ENCODE measurements around the gene RNF41. TPM values are rescaled to one million over a fixed set of nuclear protein-coding genes. Genes with fewer than 3 reads are reported as not detected.
A peak's percentile ranks its signal among the peaks of the same experiment; 100 is the strongest.

Gene RNF41
- total and polyA plus RNA-seq, 7 experiments from 2014 or later: 29.4 to 45.8 (median 43.1) TPM

DNA sequence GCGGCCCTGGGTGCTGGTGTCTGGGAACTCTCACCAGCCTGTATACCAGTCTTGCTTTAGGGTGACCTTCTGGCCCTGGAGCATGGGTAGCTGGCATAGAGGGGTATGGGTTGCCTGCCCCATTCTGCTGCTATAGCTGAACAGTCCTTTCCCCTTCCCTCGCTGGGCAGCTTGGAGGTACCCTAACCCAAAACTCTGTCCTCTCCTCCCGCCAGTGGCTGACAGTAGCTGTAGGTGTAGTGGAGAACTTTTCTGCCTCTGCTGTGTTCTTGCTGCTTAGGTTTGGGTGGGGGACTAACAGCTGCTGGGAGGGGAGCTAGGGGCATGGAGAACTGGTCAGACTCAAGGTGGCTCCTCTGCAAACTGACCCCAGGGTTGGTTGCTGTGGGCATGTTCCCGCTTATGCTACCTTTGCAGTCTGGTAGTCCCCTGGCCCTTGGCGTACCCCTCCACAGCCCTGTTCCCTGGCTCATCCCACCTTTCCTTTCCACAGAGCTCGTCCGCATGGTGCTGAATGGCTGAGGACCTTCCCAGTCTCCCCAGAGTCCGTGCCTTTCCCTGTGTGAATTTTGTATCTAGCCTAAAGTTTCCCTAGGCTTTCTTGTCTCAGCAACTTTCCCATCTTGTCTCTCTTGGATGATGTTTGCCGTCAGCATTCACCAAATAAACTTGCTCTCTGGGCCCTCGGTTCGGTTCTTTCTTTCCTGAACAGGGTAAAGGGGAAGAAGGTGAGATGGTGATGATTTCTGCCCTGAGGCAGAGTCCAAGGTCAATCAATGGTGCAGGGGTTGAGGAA, 60.6 kb downstream of the RNF41 start:
- peaks cover 12 to 67% (median 20%) of the 10 kb centered on the region in 3 experiments for H3K36me3 ChIP-seq (ENCODE audit: control insufficient read depth in 2 of 3, insufficient read depth in 3 of 3, low read length in 3 of 3)
- no peaks in the 10 kb centered on the region for H3K9me3 ChIP-seq (ENCODE audit: control insufficient read depth in 2 of 3, low read length in 3 of 3)
- peak overlapping the region; percentile 88 to 99 (median 97) for H3K27ac Mint-ChIP-seq
- intact Hi-C loops (cut with micrococcal nuclease): loop anchor here (1.0 kb wide), 1 partner anchor 9 kb away; the partner anchor contains the start of gene MYL6B (in 2 of the 2)
- peaks cover 31 to 57% (median 49%) of the 10 kb centered on the region in 7 donors for H3K4me1 Mint-ChIP-seq
- peak overlapping the region; percentile 89 for H3K4me3 ChIP-seq (ENCODE audit: low read length)
- ATAC-seq (no peak), DNase-seq (no peak)
- H3K4me1 ChIP-seq (ENCODE audit: control insufficient read depth in 2 of 2, insufficient read depth in 2 of 2, low read length in 2 of 2): peaks cover 24 to 26% of the 10 kb centered on the region in 2 donors
- no peaks in the 10 kb centered on the region for H3K27me3 Mint-ChIP-seq
- POLR2A ChIA-PET: interaction anchor here (0.6 to 12.7 kb wide), 15 partner anchors 9 to 468 kb away, joined by 3 to 161 read pairs (median 5); partner anchors contain the start of genes ESYT1, MYL6B, RNF41 and RPL41
- CTCF ChIA-PET: interaction anchor here (0.7 to 3.8 kb wide), 6 partner anchors 9 to 81 kb away, joined by 3 to 15 read pairs (median 4); partner anchors contain the start of genes ESYT1, MYL6B, RNF41 and SMARCC2
- H3K4me3 Mint-ChIP-seq: peak overlapping the region; percentile 63 to 99 (median 96)
- H3K9me3 Mint-ChIP-seq: no peaks in the 10 kb centered on the region
- peaks cover 0 to 48% (median 15%) of the 10 kb centered on the region in 5 donors for H3K36me3 Mint-ChIP-seq
- no peaks in the 10 kb centered on the region for H3K27me3 ChIP-seq (ENCODE audit: control insufficient read depth in 2 of 2, insufficient read depth in 2 of 2, low read length in 2 of 2)
- H3K27ac ChIP-seq (ENCODE audit: low read depth, low read length): peak overlapping the region; percentile 98

DNA sequence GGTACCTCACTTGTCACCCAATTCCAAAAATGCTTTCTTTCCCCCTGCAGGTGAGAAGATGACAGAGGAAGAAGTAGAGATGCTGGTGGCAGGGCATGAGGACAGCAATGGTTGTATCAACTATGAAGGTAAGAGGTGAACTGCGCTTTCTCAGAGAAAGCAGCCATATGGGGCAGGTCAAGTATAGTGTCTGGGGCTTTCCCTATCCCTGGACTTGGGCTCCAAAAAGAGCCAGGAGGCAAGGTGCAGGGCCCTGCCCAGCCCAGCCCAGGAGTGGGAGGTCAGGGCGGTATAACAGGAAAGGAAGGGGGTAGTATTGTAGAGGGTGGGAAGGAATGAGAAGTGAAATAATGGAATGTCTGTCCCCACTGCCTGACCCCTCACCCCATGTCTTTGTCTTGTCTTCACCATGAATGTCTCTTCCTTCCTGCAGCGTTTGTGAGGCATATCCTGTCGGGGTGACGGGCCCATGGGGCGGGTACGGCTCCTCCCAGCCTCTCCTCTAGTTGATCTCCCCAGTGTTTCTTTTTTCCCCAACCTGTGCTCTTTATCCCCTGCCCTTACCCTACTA, 61.4 kb downstream of the RNF41 start:
- ChIA-PET CTCF (interaction anchor here (0.8 to 3.8 kb wide), 6 partner anchors 9 to 41 kb away, joined by 3 to 15 read pairs (median 9); partner anchors contain the start of genes ESYT1, MYL6B, SMARCC2 and ZC3H10), POLR2A (interaction anchor here (0.6 to 12.7 kb wide), 14 partner anchors 9 to 313 kb away, joined by 3 to 161 read pairs (median 4); partner anchors contain the start of genes DGKA, ESYT1, MYL6B and RAB5B)
- peak; percentile 60 for ATAC-seq
- H3K27me3 ChIP-seq (ENCODE audit: control insufficient read depth in 2 of 2, insufficient read depth in 2 of 2, low read length in 2 of 2): no peaks in the 10 kb centered on the region
- H3K36me3 ChIP-seq (ENCODE audit: control insufficient read depth in 2 of 3, insufficient read depth in 3 of 3, low read length in 3 of 3): peaks cover 7 to 59% (median 20%) of the 10 kb centered on the region in 3 experiments
- Mint-ChIP-seq H3K27ac (peak overlapping the region; percentile 88 to 99 (median 97)), H3K9me3 (no peaks in the 10 kb centered on the region), H3K4me1 (peaks cover 31 to 57% (median 51%) of the 10 kb centered on the region in 7 donors), H3K4me3 (peak overlapping the region; percentile 94 to 99 (median 96)), H3K27me3 (no peaks in the 10 kb centered on the region), H3K36me3 (peaks cover 0 to 50% (median 10%) of the 10 kb centered on the region in 5 donors)
- H3K4me1 ChIP-seq (ENCODE audit: control insufficient read depth in 2 of 2, insufficient read depth in 2 of 2, low read length in 2 of 2): peaks cover 24 to 26% of the 10 kb centered on the region in 2 donors
- peak overlapping the region; percentile 98 for H3K27ac ChIP-seq (ENCODE audit: low read depth, low read length)
- intact Hi-C loops (cut with micrococcal nuclease): loop anchor here (1.0 kb wide), 1 partner anchor 8 kb away; the partner anchor contains the start of gene MYL6B (in 2 of the 2)
- peak overlapping the region; percentile 89 for H3K4me3 ChIP-seq (ENCODE audit: low read length)
- DNase-seq: peak; percentile 31 to 74 (median 67)
- H3K9me3 ChIP-seq (ENCODE audit: control insufficient read depth in 2 of 3, low read length in 3 of 3): no peaks in the 10 kb centered on the region

GRCh38 chr12:56159482-56160192, 62.1 kb downstream of the RNF41 start:
- POLR2A ChIA-PET: interaction anchor here (0.6 to 12.7 kb wide), 19 partner anchors 8 to 1266 kb away, joined by 3 to 161 read pairs (median 4); partner anchors contain the start of genes CNPY2, DGKA, ESYT1 and RAB5B

DNA sequence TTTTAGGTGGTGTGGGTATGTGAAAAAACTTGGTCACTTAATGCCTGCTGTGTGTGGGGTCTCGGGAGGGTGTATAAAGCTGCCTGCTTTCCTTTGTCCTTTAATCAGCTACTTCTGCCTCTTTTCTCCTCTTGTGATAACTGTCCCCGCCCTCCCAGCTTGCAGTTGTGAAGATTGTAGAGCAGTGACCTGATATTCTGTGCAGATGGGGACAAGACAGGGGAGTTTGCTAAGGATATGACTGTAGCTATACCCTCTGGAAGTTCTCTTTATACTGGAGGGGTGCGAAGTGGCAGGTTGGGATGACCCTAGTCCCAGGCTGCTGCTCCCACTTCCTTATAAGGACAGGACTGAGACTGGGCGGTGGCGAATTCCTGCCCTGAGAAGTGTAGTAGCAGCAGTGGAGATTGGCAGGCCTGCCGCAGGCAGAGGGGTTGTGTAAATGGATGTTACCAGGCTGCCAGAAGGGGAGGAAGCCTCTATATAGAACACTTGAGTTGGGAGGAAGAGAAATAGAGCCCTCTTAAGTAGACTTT, 62.7 kb downstream of the RNF41 start:
- Histone ChIP-seq H3K27ac (ENCODE audit: low read depth, low read length) (peak overlapping the region; percentile 98), H3K36me3 (ENCODE audit: control insufficient read depth in 2 of 3, insufficient read depth in 3 of 3, low read length in 3 of 3) (peaks cover 4 to 46% (median 20%) of the 10 kb centered on the region in 3 experiments), H3K27me3 (ENCODE audit: control insufficient read depth in 2 of 2, insufficient read depth in 2 of 2, low read length in 2 of 2) (no peaks in the 10 kb centered on the region), H3K4me3 (ENCODE audit: low read length) (peak overlapping the region; percentile 89), H3K4me1 (ENCODE audit: control insufficient read depth in 2 of 2, insufficient read depth in 2 of 2, low read length in 2 of 2) (peaks cover 24 to 26% of the 10 kb centered on the region in 2 donors), H3K9me3 (ENCODE audit: control insufficient read depth in 2 of 3, low read length in 3 of 3) (no peaks in the 10 kb centered on the region)
- Mint-ChIP-seq H3K4me3 (peak overlapping the region; percentile 94 to 99 (median 96)), H3K27ac (peak overlapping the region; percentile 88 to 99 (median 97)), H3K4me1 (peaks cover 31 to 55% (median 52%) of the 10 kb centered on the region in 7 donors), H3K27me3 (no peaks in the 10 kb centered on the region), H3K9me3 (no peaks in the 10 kb centered on the region), H3K36me3 (peaks cover 0 to 47% (median 10%) of the 10 kb centered on the region in 5 donors)
- ATAC-seq (no peak), DNase-seq (peak in 3 of 9 donors; percentile 28 to 36 (median 32))
- intact Hi-C loops (cut with micrococcal nuclease): loop anchor here (1.0 to 5.0 kb wide), 8 partner anchors 30 to 202 kb away; partner anchors contain the start of genes SMARCC2 (in 2 of the 2), ZC3H10 (in 2 of the 2), NABP2 (in 1 of the 2) and RAB5B (in 1 of the 2)
- CTCF ChIA-PET: interaction anchor here (1.0 to 3.8 kb wide), 7 partner anchors 17 to 305 kb away, joined by 3 to 15 read pairs (median 3); partner anchors contain the start of genes ESYT1, SMARCC2 and ZC3H10
- POLR2A ChIA-PET: interaction anchor here (0.6 to 12.7 kb wide), 17 partner anchors 9 to 1266 kb away, joined by 3 to 161 read pairs (median 4); partner anchors contain the start of genes CNPY2, DGKA, ESYT1 and RAB5B

More at GRCh38 chr12:56159482-56160192, 62.1 kb downstream of the RNF41 start:
- H3K4me3 ChIP-seq (ENCODE audit: low read length): peak overlapping the region; percentile 89
- peaks cover 4 to 52% (median 20%) of the 10 kb centered on the region in 3 experiments for H3K36me3 ChIP-seq (ENCODE audit: control insufficient read depth in 2 of 3, insufficient read depth in 3 of 3, low read length in 3 of 3)
- ATAC-seq (no peak), DNase-seq (no peak)
- no peaks in the 10 kb centered on the region for H3K9me3 Mint-ChIP-seq
- H3K36me3 Mint-ChIP-seq: peaks cover 0 to 51% (median 10%) of the 10 kb centered on the region in 5 donors
- peak overlapping the region; percentile 94 to 99 (median 96) for H3K4me3 Mint-ChIP-seq
- intact Hi-C loops (cut with micrococcal nuclease): loop anchor here (1.0 to 5.0 kb wide), 5 partner anchors 7 to 201 kb away; partner anchors contain the start of genes MYL6B (in 2 of the 2), RAB5B (in 1 of the 2), SMARCC2 (in 1 of the 2) and STAT2 (in 1 of the 2)
- peaks cover 24 to 26% of the 10 kb centered on the region in 2 donors for H3K4me1 ChIP-seq (ENCODE audit: control insufficient read depth in 2 of 2, insufficient read depth in 2 of 2, low read length in 2 of 2)
- H3K27ac Mint-ChIP-seq: peak overlapping the region; percentile 88 to 99 (median 97)
- H3K27ac ChIP-seq (ENCODE audit: low read depth, low read length): peak overlapping the region; percentile 98
- no peaks in the 10 kb centered on the region for H3K27me3 ChIP-seq (ENCODE audit: control insufficient read depth in 2 of 2, insufficient read depth in 2 of 2, low read length in 2 of 2)
- CTCF ChIA-PET: interaction anchor here (1.0 to 3.8 kb wide), 7 partner anchors 17 to 304 kb away, joined by 3 to 15 read pairs (median 3); partner anchors contain the start of genes ESYT1, SMARCC2 and ZC3H10
- no peaks in the 10 kb centered on the region for H3K9me3 ChIP-seq (ENCODE audit: control insufficient read depth in 2 of 3, low read length in 3 of 3)
- peaks cover 31 to 57% (median 52%) of the 10 kb centered on the region in 7 donors for H3K4me1 Mint-ChIP-seq
- H3K27me3 Mint-ChIP-seq: no peaks in the 10 kb centered on the region

Measured in naive thymus-derived CD4-positive, alpha-beta T cell (primary cell).